HCT116 (cell line): ENCODE data around the gene ADAMTS5.

ENCODE experiments used
- EZH2 ChIP-seq: fragments of 200-600 bp; sonication (generic); IDR thresholded peaks from 2 replicates; pipeline ENCODE4 v1.6.1; 2017; ENCODE audit warnings: antibody characterized with exemption, mixed run types
- JUND ChIP-seq: IDR thresholded peaks from 2 replicates; pipeline ENCODE4 v1.6.1; 2012
- POLR2AphosphoS5 ChIP-seq: IDR thresholded peaks from 2 replicates; pipeline ENCODE4 v1.6.1; 2011; ENCODE audit warnings: mild to moderate bottlenecking, low read depth, low read length, moderate library complexity
- TCF7L2 ChIP-seq: IDR thresholded peaks from 2 replicates; pipeline ENCODE4 v1.7.0; 2011; ENCODE audit warnings: borderline replicate concordance, inconsistent platforms; ENCODE audit not compliant: insufficient read depth, insufficient read length; ENCODE audit errors: extremely low read depth
- YY1 ChIP-seq: IDR thresholded peaks from 2 replicates; pipeline ENCODE4 v1.6.1; 2011; ENCODE audit warnings: low read length, low read depth, moderate library complexity, mild to moderate bottlenecking; ENCODE audit not compliant: insufficient replicate concordance; ENCODE audit errors: extremely low read depth
- ZNF274 ChIP-seq: fragments of 200-500 bp; sonication (Bioruptor generic); IDR thresholded peaks from 2 replicates; pipeline ENCODE4 v1.6.1; 2014; ENCODE audit warnings: mild to moderate bottlenecking, low read depth, low read length, inconsistent platforms
- TF ChIP-seq, protein P1 (sequence below), 3 experiments: fragments of 200-600 bp in 1 of 3; sonication (generic) in 1 of 3; IDR thresholded peaks in 2 of 3; conservative IDR thresholded peaks in 1 of 3; 2 replicates each; pipeline ENCODE4 v1.5.1; 2012 to 2017; ENCODE audit warnings: low read depth in 2 of 3, low read length in 2 of 3, antibody characterized with exemption in 1 of 3, borderline replicate concordance in 1 of 3, control low read depth in 1 of 3, mild to moderate bottlenecking in 1 of 3, mixed read lengths in 1 of 3, mixed run types in 1 of 3, moderate library complexity in 1 of 3; ENCODE audit not compliant: insufficient read depth in 1 of 3
- TF ChIP-seq, protein P2 (sequence below): IDR thresholded peaks from 2 replicates; pipeline ENCODE4 v1.6.1; 2012
- TF ChIP-seq, protein P3 (sequence below): IDR thresholded peaks from 2 replicates; pipeline ENCODE4 v1.6.1; 2012

DNA sequence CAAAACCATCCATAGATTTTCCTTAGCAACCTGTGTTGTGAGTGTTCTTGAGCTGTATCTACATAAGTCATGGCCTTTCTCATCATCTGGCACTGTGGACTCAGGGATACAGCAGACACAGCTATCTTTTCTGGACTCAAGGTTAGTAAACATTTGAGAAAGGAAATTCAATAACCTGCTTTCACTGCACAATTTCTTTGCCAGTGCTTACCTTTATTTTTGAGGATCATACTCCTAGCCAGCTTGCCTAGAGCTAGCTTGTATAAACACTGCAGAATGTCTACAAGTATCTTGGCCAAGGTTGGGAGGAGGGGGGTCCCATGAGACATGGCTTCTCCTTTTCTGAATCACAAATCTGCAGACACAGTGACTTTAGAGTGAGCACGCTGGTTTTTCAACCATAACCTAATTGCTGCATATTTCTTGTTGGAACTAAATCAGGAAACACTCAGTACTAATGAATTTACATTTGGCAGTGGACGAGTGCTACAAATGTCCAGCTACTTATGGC is 27.2 kb downstream of the ADAMTS5 start:
- TF ChIP-seq, protein P1, sequence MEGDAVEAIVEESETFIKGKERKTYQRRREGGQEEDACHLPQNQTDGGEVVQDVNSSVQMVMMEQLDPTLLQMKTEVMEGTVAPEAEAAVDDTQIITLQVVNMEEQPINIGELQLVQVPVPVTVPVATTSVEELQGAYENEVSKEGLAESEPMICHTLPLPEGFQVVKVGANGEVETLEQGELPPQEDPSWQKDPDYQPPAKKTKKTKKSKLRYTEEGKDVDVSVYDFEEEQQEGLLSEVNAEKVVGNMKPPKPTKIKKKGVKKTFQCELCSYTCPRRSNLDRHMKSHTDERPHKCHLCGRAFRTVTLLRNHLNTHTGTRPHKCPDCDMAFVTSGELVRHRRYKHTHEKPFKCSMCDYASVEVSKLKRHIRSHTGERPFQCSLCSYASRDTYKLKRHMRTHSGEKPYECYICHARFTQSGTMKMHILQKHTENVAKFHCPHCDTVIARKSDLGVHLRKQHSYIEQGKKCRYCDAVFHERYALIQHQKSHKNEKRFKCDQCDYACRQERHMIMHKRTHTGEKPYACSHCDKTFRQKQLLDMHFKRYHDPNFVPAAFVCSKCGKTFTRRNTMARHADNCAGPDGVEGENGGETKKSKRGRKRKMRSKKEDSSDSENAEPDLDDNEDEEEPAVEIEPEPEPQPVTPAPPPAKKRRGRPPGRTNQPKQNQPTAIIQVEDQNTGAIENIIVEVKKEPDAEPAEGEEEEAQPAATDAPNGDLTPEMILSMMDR (IDR thresholded peaks at IDR 0.05 in 2 of 3, conservative IDR thresholded peaks at IDR 0.05 in 1 of 3; ENCODE audit: borderline replicate concordance in 1 of 3, insufficient read depth in 1 of 3, low read depth in 2 of 3, low read length in 2 of 3), result no peak
- TF ChIP-seq, protein P2, sequence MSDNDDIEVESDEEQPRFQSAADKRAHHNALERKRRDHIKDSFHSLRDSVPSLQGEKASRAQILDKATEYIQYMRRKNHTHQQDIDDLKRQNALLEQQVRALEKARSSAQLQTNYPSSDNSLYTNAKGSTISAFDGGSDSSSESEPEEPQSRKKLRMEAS, result no peak
- TF ChIP-seq, protein P3, sequence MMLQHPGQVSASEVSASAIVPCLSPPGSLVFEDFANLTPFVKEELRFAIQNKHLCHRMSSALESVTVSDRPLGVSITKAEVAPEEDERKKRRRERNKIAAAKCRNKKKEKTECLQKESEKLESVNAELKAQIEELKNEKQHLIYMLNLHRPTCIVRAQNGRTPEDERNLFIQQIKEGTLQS, result no peak
- TF ChIP-seq ZNF274, result no peak
- no peak for TF ChIP-seq JUND
- TF ChIP-seq EZH2, result no peak
- no peak for TF ChIP-seq YY1
- no peak for TF ChIP-seq TCF7L2
- no peak for TF ChIP-seq POLR2AphosphoS5
